Activated gamma-delta T cell (primary cell): ENCODE data around the gene UGCG.
"Not testable (repeated sequence)": the region's sequence is repeated elsewhere in the genome, so short reads cannot be mapped to it uniquely, and the experiment has no call there.

Source experiments
- DNase-seq: peaks from one replicate; lab custom pipeline; 2025; lab: John Stamatoyannopoulos, UW
- total RNA-seq, 2 donors: gene quantifications; one replicate each; lab custom pipeline; 2026; lab: John Stamatoyannopoulos, UW

The UGCG gene
- 45.7 to 46.0 reads per million in 2 donors for total RNA-seq

DNA sequence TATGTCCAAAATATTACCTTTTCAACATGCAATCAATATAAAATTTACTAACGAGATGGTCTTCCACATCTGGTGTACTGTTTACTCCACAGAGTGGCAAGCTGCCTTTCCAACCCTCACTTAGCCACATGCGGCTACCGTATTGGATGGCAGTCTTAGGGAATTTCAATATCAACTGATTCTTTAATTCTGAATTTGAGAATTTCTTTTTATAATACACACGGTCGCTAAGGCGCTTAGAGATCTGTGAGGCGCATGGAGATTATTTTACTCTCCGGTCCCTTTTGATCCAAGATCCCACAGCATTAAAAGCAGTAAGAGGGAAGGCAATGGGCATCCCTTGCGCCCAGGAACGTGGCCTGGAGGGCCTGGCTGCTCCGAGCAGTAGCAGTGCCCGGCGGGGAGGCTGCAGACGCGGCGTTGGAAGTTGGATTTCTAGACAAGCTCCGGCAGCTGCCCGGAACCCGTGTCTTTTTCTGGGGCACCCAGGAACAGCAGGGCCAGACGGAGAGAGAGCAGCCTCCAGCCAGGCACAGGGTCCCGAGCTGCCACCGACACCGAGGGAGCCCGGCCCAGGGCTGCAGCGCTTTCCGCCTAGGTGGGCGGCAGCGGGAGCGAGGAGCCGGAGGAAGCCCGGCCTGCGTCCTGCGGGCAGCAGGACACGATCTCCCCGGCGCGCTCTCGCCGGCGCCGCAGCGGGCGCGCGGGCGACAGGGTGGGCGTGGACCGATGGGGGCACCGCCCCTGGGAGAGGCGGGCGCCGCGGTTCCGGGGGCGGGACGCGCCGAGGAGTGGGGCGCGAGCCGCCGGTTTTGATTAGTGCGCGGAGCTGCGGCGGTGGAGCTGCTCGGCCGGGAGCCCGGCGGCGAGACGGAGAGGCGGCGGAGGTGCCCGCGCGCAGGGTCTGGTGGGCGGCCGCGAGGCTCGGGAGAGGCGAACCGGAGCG is at the start of gene UGCG:
TSS of gene UGCG (plus strand) at position 819 of the 946 bp plus-strand sequence. CDS start 402 bp downstream, outside the sequence.
- peak; percentile 80 for DNase-seq

GRCh38 chr9:111851553-111851952 is 45.1 kb upstream of the UGCG start:
- no peak for DNase-seq

DNA sequence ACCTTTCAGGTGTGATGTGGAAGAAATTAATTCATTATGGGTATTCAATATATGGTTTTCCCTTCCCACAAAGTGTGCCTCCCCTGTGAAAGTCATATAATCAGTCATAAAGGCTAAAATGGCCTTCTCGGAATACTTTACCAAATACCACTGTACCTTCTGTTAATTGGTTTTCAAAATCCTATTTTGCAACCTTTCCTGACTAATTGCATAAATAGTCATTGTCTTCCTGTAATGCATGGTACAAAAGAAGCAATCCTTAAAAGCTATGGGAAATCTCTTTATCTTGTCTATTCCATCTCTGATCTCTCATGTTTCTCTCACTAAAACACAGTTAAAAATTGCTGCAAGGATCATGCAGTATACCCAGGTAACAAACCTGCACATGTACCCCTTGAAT is 44.3 kb upstream of the UGCG start:
- no peak for DNase-seq

GRCh38 chr9:111853450-111853827 is 43.2 kb upstream of the UGCG start:
- no peak for DNase-seq

GRCh38 chr9:111854799-111855198 is 41.8 kb upstream of the UGCG start:
- DNase-seq = no peak

DNA sequence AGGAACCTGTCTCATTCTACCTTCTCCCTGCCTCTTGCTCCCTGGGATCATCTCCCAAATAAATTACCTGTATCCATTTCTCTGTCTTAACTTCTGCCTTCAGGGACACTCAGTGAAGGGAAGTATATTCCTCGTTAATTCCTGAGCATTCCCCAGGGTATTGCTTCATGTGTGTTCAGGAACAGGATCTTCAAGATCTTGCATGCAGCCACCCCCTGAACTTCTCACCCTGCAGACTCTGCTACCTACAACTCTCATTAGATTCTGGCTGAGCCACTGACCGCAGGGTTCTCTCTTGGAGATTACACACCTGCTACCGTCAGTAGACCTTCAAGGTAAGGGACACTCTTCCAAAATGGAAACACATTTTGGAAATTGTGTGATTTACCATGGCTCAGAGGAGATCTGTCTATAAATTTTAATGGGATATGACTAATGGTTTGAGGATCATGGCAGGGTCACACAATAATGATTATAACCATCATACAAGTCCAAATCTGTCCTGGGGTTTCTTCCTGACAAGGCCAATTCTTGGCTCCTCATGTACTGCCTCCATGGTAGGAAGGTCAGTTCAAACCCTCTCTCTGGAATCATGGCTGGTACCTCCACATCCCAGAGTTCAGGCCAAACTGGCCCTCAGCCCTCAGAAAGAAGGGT is 38.9 kb upstream of the UGCG start:
- DNase-seq = no peak

DNA sequence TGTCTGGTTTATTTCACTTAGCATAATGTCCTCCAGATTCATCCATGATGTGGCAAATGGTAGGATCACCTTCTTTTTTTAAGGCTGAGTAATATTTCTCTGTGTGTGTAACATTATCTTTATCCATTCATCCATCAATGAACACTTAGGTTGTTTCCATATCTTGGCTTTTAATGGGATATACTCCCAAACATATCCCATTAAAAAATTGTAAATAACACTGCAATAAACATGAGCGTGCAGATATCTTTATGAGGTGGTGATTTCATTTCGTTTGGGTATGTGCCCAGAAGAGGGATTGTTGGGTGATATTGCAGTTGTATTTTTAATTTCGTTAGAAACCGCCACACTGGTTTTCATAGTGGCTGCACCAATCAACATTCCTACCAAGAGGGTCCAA is 36.2 kb upstream of the UGCG start:
- no peak for DNase-seq

DNA sequence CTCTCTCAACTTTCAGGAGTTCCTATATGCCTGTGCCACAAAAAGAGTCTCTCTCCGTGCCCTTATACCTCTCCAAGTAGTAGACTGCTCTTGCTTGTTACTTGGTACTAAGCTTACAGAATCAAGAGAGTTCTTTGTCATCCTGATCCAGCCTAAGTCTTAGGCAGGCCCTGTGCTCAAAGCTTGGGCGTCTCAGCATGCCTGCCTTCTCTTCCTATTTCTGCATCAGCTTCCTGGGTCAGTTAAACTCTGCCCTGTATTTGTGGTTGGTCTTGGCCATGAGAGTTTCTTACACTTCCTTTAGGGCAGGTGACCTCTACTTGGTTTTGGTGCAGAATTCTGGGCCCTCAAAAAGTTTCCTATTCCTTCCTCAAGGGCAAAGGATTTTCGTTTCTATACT is 33.0 kb upstream of the UGCG start:
- no peak for DNase-seq

DNA sequence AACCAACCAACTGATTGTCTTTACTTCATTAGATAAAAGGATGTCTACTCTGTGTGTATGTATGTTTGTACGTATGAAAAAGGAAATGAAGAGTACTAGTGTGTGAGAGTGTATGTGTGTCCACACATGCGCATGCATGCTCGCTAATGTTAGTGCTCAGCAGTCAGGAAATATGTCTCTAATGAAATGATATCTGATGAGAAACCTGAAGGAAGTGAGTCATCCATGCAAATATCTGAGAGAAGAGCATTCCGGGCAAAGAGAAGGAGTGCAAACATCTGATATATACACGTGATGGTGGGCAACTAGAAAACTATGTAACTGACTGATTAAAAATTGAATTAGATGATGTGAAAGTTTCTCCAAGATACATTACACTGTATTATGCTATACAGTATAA is 29.6 kb upstream of the UGCG start:
- no peak for DNase-seq

DNA sequence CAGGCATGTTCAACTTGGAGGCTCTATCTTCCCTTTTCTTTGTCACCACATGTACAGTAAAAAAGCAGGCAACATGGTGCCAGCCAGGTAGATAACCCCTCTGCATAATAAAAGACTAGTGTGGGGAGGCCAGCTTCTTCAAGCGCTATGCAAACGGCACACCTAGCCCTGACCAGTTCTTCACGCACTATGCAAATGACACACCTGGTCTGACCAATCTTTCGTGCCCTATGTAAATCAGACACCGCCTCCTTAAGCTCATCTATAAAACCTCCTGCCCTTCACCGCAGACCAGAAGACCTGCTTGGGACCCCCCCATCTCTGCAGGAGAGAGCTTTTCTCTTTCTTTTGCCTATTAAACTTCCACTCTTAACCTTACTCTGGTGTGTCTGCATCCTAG is 28.1 kb upstream of the UGCG start:
- DNase-seq = no peak

- DNase-seq = no peak
Observed at GRCh38 chr9:111870774-111871498, 25.7 kb upstream of the UGCG start.

DNA sequence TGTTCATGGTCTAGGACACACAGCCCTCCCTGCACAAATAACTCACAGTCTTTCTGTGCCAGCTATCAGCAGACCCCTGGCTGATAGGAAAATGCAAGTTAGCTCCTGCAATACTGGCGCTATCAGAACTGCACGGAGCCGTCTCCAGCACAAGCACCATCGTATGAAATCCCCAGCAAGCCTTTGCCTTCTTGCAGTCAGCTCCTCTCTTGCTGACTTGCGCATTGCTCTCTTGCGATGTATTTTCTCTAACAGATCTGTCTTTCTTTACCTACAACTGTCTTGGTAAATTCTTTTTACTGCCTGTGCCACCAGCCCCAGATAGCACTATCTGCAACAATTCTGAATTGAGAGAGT is 25.1 kb upstream of the UGCG start:
- no peak for DNase-seq

DNA sequence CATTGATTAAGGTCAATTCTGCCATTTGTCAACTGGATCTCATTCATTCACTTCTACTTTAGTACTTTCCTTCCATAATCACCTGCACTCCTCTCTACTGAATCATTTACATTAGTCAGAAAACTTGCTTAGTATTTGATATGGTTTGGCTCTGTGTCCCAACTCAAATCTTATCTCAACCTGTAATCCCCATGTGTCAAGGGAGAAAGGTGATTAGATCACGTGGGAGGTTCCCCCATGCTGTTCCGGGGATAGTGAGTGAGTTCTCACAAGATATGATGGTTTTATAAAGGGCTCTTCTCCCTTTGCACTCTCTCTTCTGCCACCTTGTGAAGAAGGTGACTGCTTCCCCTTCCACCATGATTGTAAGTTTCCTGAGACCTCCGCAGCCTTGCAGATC is 23.7 kb upstream of the UGCG start:
- no peak for DNase-seq

DNA sequence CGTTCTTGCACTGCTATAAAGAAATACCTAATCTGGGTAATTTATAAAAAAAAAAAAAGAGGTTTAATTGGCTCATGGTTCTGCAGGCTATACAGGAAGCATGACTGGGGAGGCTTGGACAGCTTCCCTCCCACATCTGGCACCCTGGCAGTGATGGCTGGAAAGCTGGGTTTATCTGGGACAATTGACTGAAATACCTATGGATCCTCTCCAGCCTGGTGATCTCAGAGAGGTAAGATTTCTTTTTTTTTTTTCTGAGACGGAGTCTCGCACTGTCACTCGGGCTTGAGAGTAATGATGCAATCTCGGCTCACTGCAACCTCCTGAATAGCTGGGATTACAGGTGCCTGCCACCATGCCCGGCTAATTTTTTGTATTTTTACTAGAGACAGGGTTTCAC is 22.7 kb upstream of the UGCG start:
- no peak for DNase-seq

GRCh38 chr9:111874500-111874899 is 22.1 kb upstream of the UGCG start:
- no peak for DNase-seq

GRCh38 chr9:111875291-111875690 is 21.3 kb upstream of the UGCG start:
- not testable (repeated sequence) for DNase-seq

DNA sequence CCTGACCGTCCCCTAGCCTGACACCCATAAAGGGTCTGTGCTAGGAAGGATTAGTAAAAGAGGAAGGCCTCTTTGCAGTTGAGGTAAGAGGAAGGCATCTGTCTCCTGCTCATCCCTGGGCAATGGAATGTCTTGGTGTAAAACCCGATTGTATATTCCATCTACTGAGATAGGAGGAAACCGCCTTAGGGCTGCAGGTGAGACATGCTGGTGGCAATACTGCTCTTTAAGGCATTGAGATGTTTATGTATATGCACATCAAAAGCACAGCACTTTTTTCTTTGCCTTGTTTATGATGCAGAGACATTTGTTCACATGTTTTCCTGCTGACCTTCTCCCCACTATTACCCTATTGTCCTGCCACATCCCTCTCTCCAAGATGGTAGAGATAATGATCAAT is 20.9 kb upstream of the UGCG start:
- not testable (repeated sequence) for DNase-seq

DNA sequence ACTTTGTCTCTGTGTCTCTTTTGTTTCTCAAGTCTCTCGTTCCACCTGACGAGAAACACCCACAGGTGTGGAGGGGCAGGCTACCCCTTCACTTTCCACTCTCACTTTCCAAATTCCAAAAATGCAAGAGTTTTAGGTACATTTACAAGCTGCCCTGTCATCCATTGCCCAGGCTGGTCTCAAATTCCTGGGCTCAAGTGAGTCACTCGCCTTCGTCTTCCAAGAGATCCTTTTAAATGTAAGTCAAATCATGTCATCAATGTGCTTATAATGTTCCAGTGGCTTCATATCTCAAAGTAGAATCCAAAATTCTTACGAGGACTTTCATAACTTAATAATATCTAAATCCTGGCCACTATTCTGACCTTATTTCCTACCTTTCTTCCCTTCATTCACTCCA is 20.4 kb upstream of the UGCG start:
- DNase-seq = no peak

GRCh38 chr9:111877420-111877819 is 19.2 kb upstream of the UGCG start:
- DNase-seq = no peak

DNA sequence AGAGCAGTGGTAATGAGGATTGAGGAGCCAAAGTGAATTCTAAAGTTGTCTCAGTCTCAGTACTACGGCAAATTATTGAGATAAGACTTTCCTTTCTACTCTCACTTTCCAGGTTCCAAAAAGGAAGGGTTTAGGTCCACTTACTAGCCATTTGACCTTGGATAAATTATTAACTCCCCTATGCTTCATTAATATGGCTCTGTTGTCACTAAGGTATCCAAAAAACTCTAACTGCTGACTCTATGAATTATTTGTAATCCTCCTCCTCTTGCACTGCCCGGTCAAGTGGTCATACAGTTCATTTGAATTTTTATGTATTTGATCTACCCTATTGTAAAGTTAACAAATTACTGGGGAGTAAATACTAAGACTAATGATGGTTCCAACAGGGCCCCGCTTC is 17.7 kb upstream of the UGCG start:
- DNase-seq = no peak

GRCh38 chr9:111886983-111887718 is 9.5 kb upstream of the UGCG start:
- no peak for DNase-seq

DNA sequence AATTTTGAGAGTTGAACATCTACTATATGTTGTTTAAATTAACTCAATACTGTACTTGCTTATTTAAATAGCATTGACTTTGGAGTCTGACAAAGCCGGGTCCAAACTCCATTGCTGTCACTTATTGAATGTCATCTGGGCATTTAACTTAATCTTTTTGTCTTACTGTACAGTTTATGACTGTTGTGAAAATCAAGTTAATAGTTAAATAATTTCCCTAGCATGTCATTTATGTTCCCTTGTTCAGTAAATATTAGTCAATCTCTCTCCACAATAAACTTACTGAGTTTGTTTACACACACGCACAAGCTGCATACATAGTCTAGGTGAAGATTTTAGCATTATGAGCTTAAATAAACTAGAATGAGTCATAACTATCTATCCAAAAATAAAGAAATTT is 6.3 kb upstream of the UGCG start:
- DNase-seq = no peak
